Cerebellar nuclear complex (tissue), 1 donor: ENCODE results near the gene PRSS38.
A peak's percentile ranks its signal among the peaks of the same experiment; 100 is the strongest.

Source experiments
- DNase-seq, 2 experiments: peaks; one replicate each; lab custom pipeline; 2025; lab: John Stamatoyannopoulos, UW

The PRSS38 gene

DNA sequence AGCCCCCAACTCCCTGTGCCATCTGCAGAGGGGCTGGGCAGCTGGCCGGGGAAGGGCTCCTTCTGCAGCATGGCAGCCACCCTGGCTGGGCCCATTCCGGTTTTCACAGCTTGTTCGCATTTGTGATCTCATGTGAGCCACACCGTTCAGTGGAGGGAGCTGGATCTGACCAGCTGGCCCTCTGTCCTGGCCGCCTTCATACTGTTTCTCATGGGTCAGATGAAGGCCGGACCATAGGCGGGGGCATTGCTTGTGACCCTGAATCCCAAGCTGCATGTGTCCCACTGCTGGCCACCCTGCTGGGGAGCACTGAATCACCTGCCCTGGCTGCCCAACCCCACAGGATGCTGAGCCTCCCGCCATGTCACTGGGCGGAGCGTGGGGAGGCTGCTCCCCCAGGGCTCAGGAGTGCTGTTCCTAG lies 36.4 kb upstream of the PRSS38 start:
- no peak for DNase-seq

DNA sequence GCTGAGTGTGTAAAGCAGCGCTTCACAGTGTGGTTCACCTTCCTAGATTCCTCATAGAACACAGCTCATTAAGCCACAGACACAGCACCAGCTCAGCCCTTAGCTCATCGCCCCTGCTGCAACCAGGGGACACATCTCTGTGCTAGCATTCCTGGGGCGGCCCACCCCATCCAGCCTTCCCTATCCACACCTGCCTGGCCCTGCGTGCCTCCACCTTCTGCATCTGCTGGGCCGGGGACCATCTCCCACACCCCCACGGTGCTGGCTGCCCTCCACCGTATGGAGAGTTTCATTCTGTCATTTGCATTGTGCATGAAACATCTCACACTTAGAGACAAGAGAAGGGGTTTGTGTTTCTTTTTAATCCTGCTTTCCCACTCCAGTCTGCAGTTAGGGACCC lies 35.8 kb upstream of the PRSS38 start:
- no peak for DNase-seq

DNA sequence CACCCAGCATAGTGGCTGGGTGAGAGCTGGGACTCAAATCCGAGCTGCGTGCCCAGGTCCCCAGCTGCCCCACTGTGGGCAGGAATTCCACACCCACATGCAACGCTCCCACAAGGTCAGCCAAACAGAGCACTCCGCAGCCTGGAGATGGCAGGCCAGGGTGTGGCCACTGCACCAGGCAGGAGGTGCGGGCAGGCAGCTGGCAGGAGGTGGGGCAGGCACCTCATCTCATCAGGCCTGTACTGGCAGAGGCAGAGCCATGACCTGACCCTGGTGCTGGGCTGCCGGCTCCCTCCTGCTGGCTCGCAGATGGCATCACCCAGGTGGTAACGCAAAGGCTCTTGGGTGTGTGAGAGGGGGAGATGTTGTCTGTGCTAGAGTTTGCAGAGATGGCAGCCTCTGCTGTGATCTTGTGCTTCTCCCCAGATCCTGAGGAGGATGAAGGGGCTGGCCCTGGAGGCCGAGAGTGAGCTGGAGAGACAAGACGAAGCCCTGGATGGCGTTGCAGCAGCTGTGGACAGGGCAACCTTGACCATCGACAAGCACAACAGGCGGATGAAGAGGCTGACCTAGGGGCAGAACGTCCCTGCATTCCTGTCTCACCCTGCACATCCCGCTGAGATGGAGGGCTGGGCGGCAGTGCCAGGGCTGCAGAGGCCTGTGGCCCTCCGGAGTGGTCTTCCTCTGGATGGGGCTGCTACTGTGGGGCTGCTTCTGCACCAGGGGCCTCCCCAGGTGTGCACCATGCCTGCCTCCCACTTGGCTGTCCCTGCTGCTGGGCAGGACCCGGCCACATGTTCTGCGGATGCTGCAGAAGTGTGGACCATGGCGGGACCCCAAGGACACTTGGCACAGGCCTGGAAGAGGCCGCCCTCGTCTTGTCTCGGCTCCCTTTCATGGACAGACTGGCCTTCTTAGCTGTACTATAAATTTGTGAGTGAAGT lies 35.1 kb upstream of the PRSS38 start:
- DNase-seq: no peak

DNA sequence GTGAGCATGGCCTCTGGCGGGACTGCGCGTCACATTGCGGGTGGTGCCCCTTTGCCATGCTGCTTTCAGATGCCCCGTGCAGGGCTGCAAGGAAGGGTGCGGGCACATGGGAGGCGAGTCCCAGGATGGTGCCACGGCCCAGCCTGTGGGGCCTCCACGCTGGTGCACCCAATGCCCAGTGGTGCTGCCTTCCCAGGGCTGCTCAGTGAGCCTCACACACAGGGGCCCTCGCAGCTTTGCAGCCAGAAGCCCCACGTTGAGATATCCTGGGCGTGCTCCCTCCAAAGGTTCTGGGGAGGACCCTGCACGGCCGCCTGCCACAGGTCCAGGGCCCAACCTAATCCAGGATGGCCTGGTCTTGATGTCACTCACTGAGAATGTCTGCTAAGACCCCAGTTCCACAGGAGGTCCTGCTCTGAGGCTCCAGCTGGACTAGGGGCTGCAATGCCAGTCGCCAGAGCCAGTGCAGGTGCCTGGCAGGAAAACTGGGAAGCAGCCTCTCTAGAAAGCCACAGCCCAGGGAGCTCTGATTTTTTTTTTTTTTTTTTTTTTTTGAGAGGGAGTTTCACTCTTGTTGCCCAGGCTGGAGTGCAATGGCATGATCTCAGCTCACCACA lies 34.1 kb upstream of the PRSS38 start:
- DNase-seq: no peak

DNA sequence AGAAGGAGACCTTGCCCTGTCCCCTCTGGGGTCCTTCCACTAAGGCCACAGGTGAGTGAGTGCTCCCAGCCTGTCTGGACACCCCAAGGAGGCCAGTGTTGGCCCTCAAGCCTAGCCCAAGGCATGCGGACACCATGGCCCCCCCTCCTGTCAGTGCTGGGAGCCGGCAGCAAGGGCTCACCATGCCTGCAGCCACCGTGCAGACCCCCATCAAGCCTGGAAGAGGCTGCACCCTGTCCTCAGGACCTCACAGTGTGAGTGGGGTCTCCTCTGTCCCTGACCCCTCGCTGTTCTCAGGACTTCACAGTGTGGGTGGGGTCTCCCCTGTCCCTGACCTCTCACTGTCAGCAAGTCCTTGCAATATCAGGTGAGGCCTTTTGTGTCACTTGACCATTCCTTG lies 33.2 kb upstream of the PRSS38 start:
- DNase-seq: no peak

DNA sequence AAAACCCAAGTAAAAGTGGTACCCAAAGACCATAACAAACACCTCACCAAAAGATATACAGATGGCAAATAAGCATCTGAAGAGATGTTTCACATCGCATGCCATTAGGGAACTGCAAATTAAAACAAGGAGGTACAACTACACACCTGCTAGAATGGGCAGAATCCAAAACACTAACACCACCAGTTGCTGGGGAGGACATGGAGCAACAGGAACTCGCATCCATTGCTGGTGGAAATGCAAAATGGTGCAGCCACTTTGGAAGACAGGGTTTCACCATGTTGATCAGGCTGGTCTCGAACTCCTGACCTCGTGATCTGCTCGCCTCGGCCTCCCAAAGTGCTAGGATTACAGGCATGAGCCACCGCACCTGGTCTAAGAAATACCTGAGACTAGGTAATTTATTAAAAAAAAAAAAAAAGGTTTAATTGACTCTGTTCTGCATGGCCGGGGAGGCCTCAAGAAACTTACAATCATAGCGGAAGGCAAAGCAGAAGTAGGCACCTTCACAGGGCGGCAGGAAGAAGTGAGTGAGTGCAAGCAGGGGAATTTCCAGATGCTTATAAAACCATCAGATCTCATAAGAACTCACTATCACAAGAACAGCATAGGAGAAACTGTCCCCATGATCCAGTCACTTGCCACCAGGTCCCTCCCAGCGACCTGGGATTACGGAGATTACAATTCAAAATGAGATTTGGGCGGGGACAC lies 30.2 kb upstream of the PRSS38 start:
- DNase-seq: no peak

DNA sequence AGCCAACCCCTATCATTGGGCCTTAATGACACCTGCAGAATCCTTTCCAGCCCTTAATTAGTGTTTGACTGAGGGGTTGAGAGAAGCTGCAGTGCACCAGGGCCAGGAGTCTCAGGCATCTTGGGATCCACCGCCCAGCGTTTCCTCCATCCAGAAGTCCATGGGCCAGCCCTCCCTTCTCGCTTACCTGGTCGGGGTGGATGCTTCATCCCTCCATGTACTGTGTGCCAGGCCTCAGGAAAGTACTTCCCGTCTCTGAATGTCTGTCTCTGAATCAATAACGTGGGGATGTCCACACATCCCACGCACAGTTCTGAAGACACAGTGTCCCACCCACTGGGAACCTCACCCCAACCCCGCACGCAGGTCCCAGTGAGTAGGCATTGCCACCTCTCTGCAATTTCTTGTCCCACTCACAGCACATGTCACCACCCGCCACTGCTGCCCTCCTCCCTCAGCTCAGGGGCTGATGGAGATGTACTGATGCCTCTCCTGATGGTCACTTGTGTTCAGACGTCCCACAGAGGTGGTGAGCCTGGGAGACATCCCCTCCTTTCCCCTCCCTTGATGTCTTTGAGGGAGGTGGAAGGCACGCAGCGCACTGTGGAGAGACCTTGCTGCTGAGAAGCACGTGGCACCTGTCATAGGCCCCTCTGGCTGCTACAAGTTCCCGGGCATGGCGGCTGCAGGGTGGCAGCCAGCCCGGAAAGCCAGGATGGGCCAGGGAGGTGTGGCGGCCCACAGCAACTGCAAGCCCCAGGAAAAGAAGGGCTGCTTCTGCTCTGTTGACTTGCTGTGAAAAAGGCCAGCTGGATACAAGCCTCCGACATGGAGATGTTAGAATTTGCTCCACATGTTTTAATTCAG lies 29.4 kb upstream of the PRSS38 start:
- no peak for DNase-seq

DNA sequence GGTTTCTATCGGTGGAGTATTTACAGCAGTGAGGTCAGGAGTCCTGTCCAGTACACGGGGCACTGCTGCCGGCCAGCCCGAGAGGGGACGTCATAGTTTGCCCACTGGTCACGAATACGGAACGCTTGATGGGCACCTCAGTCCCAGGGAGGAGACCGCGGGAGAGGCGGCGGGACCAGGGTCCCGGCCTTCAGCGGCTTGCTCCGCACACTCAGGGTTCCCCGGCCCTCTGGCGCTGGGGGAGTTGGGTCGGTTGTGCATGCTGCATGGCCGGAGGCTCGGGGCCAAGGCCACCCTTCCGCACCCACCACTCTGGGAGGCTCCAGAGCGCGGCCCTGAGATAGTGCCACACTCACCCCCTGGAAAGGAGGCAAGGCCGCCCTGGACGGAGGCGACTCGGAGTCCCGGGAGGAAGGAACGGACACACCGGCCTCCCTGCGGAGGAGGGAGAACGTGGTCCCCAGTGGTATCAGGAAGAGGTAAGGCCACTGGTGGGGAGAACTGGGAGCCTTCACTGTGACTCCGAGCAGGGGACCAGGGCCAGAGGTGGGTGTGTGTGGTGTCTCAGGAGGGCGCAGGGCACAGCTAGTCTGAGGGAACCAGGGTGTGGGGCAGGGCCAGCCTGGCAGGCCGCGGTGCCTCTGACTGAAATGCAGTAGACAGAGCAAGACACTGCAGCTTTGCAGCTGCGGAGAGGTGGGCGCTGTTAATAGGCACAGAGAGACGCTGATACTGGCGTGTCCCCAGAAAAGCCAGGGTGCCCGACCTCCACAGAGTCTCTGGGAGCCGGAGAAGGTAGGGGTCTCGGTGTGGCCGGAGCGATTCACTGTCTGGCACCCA lies 28.6 kb upstream of the PRSS38 start:
- DNase-seq: no peak

DNA sequence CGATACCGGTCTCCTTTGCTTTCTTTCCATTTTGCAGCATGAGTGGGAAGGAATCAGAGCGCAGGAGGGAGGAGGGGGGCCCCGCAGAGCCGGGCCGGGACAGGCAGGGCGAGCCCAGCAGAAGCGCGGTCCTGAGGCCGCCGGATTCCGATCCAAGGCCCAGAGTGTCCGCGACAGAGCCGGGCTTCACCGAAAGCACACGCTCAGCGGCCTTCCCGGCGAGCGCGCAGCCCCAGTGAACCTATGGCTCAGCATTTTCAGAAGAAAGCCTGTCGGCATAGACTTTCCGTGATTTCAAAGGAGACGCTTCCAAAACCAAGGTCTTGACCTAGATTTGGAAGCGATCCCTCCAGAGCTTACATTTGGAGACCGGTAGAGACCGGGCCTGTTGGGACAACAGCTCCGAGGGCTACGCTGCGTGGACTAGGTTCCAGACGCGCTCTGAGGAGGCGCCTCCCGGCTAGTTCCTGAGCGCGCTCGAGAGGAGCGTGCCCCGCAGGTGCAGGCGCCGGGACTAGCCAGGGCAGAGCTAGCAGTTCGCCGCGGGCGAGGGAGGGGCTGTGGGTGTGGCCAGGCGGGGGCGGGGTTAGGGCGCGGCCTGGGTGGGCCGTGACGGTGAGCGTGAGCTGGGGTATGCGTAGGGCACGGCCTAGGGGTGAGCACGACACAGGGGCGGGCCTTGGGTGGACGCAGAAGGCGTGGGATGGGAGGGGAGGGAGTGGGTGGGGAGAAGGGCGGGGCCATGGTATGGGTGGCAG lies 27.8 kb upstream of the PRSS38 start:
- DNase-seq: peak; percentile 85 to 92

DNA sequence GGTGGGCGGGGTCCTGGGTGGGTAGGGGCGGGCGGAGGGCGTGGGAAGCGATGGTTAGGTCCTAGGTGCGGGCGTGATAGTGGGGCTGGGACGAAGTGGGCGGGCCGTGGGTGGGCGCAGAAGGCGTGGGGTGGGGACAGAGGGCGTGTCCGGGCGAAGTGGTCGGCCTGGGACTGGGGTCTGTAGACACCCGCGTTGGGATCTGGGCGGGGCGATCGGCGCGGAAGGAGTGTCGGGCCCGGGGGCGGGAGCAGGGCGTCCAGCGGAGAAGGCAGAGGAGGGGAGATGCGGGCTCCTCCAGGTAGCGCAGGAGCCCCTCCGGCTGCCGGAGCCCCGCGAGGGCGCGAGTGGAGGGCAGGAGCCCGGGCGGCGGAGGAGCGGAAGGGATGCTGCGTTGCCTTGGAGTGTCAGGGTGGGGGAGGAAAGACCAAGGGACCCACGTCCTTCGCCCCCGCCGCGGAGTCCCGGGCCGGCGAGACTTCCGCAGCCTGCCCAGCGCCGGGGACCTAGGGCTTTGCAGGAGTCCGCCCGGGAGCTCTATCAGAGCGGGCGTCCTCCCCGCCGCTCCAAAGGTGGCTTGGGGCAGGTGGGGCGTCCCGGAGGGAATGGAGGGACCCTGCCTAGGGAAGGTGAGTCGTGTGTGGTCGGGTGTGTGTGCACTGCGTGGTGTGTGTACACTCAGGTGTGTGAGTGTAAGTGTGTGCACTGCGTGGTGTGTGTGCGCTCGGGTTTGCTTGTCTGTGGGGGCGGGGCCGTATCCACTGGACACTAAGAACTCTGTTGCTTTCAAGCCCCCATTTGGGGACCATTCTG lies 27.0 kb upstream of the PRSS38 start:
- no peak for DNase-seq

DNA sequence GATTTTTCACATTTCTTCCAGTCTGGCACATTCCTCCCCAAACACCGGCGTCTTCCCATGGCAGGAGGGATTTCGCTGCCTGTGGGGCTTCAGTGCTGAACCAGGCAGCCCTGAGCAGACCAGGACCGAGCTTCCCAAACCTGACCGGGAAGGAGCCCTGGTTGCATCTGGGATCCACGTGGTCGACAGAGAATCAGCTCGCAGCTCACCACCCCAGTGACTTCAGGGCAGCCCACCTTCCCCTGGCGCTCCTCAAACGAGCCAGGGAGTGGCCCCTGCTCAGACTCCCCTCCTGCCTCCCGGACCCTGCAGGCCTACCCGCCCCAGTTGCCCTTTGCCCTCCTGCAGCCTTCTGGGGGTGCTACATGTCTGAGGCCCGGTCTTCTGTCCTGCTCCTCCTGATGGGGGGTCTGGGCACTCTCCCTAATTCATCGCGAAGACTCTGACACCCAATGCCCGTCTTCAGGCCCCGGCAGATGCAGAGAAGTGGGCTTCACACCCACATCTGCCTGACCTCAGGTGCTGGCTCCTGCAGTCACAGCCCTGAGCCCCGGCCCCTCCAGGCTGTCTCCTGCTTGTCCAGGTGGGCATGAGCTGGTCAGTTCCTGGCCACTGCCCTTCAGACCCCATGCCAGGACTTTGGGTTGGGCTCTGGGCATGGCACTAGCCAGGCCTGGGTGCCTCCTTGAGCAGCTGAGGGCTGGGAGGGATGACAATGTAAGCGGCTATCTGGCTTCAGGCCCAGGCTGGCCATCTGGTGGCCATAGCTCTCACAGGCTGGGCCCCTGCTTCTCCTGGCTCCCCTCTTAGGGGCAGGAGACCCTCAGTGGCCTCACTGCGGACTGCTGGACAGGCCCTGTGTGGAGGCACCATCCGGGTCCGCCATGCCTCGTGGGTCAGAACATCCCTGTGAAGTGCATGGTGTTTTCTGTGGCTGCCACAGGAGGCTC lies 26.1 kb upstream of the PRSS38 start:
- peak in 1 of 2 experiments; percentile 52 for DNase-seq

DNA sequence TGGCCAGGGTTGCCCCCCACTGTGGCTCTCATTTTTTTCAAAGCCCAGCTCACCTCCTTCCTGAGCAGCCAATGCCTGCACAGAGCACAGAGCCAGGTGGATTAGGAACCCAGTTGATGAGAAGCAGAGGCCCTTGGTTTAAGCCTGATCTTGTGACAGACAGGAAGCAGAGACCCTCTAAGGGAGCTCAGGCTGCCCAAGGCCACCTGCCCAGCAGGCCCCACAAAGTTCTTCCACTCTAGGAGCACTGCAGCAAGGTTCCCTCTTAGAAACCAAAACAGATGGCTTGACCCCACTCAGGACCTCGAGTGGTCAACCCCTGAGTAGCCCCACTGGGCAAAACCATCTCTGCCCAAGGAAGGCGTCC lies 25.5 kb upstream of the PRSS38 start:
- peak in 1 of 2 experiments; percentile 65 for DNase-seq

DNA sequence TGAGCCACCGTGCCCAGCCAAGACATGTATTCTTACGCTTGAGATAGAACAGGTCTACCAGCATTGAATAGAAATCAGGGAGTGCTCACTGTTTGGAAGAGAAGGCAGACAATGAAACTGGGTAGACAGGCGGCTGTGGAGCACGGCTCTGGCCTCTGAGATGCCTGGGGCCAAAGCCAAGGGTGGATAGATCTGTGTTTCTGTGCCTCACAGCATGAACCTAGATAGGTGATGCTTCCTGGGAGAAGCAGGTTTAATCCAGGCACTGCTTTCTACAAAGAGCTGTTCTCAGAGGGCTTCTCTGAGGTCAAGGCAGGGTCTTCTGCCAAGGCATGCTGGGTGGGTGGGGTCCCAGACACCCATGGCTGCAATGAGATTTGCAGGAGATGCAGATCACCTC lies 24.6 kb upstream of the PRSS38 start:
- no peak for DNase-seq

DNA sequence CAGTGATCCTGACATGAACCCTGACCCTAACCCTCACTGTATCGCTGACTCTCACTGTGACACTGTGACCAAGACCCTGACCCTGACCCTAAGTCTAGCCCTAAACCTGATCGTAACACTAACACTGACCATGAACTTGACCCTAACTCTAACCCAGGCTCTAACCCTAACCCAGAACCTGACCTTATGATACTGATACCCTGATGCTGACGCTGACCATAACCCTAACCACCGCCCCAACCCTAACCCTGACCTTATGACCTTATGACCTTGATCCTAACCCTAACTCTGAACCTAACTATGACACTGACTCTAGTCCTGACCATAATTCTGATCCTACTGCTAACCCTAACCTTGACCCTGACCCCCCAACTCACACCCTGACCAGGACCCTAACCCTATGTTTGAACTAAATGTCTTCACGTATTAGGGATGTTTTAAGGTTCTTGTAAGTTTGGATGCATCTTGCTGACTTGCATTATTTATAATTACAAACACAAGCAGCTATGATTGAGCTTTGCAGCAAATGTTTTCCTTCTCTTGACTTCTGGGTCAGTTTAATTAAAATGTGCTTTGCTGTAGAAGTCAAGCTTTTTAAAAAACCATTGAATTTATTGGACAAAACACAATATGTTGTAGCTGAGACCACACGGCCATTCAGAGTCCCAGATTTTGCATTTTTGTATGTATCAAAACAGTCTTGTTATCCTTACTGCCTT lies 23.9 kb upstream of the PRSS38 start:
- no peak for DNase-seq

DNA sequence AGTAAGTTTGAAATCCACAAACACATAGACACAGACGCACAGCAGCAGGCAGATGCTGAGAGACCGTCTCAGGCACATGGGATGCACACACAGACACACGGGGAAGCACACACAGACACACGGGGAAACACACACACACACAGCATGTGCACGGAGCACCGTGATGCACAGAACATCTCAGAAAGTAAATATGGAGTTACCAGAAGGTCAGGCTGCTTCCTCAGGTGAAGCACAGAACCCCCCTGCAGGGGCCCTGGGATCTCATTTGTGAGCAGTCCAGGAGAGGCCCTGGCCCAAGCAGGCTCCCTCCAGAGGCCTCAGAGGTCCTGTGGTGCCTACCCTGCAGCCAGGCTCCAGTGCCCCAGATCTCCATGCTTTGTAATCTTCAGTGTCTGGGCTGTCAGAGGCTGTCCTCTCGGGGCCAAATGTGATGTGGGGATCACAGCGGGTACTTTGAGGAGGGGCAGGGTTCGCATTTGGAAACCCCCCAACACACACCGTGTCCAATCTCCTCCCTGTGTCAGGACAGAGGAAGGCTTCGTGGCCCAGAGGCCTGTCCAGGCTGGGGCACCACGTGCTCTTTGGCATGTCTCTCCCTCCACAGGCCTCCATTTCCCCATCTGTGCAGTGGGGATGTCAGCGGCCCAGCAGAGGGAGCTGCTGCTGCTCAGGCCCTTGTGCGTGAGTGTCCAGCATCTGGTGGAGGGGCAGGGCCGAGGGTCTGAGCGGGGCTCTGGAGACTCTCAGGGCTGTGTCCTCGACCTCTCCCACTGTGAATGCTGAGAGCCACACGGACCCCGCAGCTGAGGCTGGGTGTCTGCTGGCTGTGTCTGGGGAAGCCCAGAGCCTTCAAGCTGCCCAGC lies 23.0 kb upstream of the PRSS38 start:
- no peak for DNase-seq
